HepG2 (cell line): ENCODE results near the gene CNTF. TPM values are rescaled to one million over a fixed set of nuclear protein-coding genes. Genes with fewer than 3 reads are reported as not detected.

Source experiments
- ARHGAP35 ChIP-seq: sonication (generic); formaldehyde crosslinking; IDR thresholded peaks from 2 replicates; pipeline ENCODE4 v1.9.0; 2022; ENCODE audit warnings: mild to moderate bottlenecking, inconsistent platforms, moderate library complexity, missing genetic modification reagents, borderline replicate concordance
- DRAP1 ChIP-seq: IDR thresholded peaks from 2 replicates; pipeline ENCODE4 v1.6.1; 2016; ENCODE audit warnings: missing genetic modification reagents, missing compliant biosample characterization
- ETV5 ChIP-seq: IDR thresholded peaks from 2 replicates; pipeline ENCODE4 v1.6.1; 2018; ENCODE audit warnings: missing biosample characterization, missing genetic modification reagents, inconsistent platforms, borderline replicate concordance
- FOXA1 ChIP-seq, 2 experiments: fragments of 450-650 bp in 1 of 2; sonication (generic) in 1 of 2; formaldehyde crosslinking in 1 of 2; IDR thresholded peaks; 2 replicates each; pipeline versions ENCODE4 v1.4.0 to v1.6.1; 2016 to 2020; ENCODE audit warnings: missing genetic modification reagents in 1 of 2
- GMEB1 ChIP-seq: sonication (generic); formaldehyde crosslinking; IDR thresholded peaks from 2 replicates; pipeline ENCODE4 v1.5.1; 2020; ENCODE audit warnings: missing genetic modification reagents, mild to moderate bottlenecking, borderline replicate concordance
- HNRNPLL ChIP-seq: fragments of 200-400 bp; formaldehyde crosslinking; IDR thresholded peaks from 2 replicates; pipeline ENCODE4 v1.6.1; 2017; ENCODE audit warnings: mild to moderate bottlenecking, low read depth, low read length; ENCODE audit not compliant: poor library complexity, severe bottlenecking
- KAT8 ChIP-seq: IDR thresholded peaks from 2 replicates; pipeline ENCODE4 v1.6.1; 2016; ENCODE audit warnings: missing genetic modification reagents, missing compliant biosample characterization
- MTF1 ChIP-seq: sonication (generic); formaldehyde crosslinking; IDR thresholded peaks from 2 replicates; pipeline ENCODE4 v1.5.0; 2020; ENCODE audit warnings: missing genetic modification reagents
- NR2C2 ChIP-seq: sonication (generic); formaldehyde crosslinking; IDR thresholded peaks from 2 replicates; pipeline ENCODE4 v1.4.0; 2020; ENCODE audit warnings: missing genetic modification reagents, mild to moderate bottlenecking, moderate library complexity, borderline replicate concordance
- PATZ1 ChIP-seq: sonication (generic); formaldehyde crosslinking; IDR thresholded peaks from 2 replicates; pipeline ENCODE4 v1.4.0; 2020; ENCODE audit warnings: missing genetic modification reagents
- PHB2 ChIP-seq: fragments of 450-650 bp; IDR thresholded peaks from 2 replicates; pipeline ENCODE4 v1.6.1; 2018; ENCODE audit not compliant: partially characterized antibody
- PHF8 ChIP-seq: sonication (generic); formaldehyde crosslinking; IDR thresholded peaks from 2 replicates; pipeline ENCODE4 v1.5.0; 2020; ENCODE audit warnings: missing genetic modification reagents
- POGK ChIP-seq: sonication (generic); formaldehyde crosslinking; conservative IDR thresholded peaks from 2 replicates; pipeline ENCODE4 v1.8.0; 2022; ENCODE audit warnings: mild to moderate bottlenecking, moderate library complexity, missing genetic modification reagents
- TAF15 ChIP-seq: fragments of 200-400 bp; formaldehyde crosslinking; IDR thresholded peaks from one replicate; pipeline ENCODE4 v1.6.1; 2018; ENCODE audit warnings: mild to moderate bottlenecking, low read depth, low read length; ENCODE audit not compliant: poor library complexity, severe bottlenecking
- TOE1 ChIP-seq: sonication (generic); formaldehyde crosslinking; IDR thresholded peaks from 2 replicates; pipeline ENCODE4 v1.4.0; 2020; ENCODE audit warnings: mild to moderate bottlenecking, missing genetic modification reagents
- TOPORS ChIP-seq: sonication (generic); formaldehyde crosslinking; IDR thresholded peaks from 2 replicates; pipeline ENCODE4 v1.8.0; 2023; ENCODE audit warnings: mild to moderate bottlenecking, missing genetic modification reagents
- ZNF17 ChIP-seq: sonication (generic); formaldehyde crosslinking; IDR thresholded peaks from 2 replicates; pipeline ENCODE4 v1.5.0; 2020; ENCODE audit warnings: mild to moderate bottlenecking, missing genetic modification reagents
- ZNF260 ChIP-seq: sonication (generic); formaldehyde crosslinking; IDR thresholded peaks from 2 replicates; pipeline ENCODE4 v1.4.0; 2020; ENCODE audit warnings: missing genetic modification reagents, low read depth, mild to moderate bottlenecking, borderline replicate concordance
- ZNF362 ChIP-seq: sonication (generic); formaldehyde crosslinking; IDR thresholded peaks from 2 replicates; pipeline ENCODE4 v1.4.0; 2020; ENCODE audit warnings: missing genetic modification reagents, mild to moderate bottlenecking, borderline replicate concordance
- ZNF468 ChIP-seq: sonication (generic); formaldehyde crosslinking; IDR thresholded peaks from 2 replicates; pipeline ENCODE4 v1.8.0; 2022; ENCODE audit warnings: mild to moderate bottlenecking, moderate library complexity, missing genetic modification reagents
- ZNF670 ChIP-seq: sonication (generic); formaldehyde crosslinking; IDR thresholded peaks from 2 replicates; pipeline ENCODE4 v1.8.0; 2022; ENCODE audit warnings: mild to moderate bottlenecking, missing genetic modification reagents, borderline replicate concordance
- polyA plus RNA-seq, 8 experiments: library from polyadenylated mRNA; depleted of rRNA in 3 of 8; stranded (reverse) in 7 of 8; unstranded in 1 of 8; fragments of >200 nt; fragmentation: Illumina TruSeq in 4 of 8; extraction: Trizol in 4 of 8; gene quantifications; 2 replicates each; pipeline versions ENCODE4 v1.2.1 to v1.2.3, GENCODE V29; 2011 to 2016; ENCODE audit warnings: low read depth in 4 of 8, missing spikeins in 1 of 8, mixed read lengths in 1 of 8; ENCODE audit not compliant: insufficient read depth in 1 of 8
- total RNA-seq, 5 experiments: library from RNA; depleted of rRNA; stranded (reverse); fragments of >200 nt; fragmentation: Illumina TruSeq; extraction: Trizol; gene quantifications; 2 replicates each; pipeline ENCODE4 v1.2.3, GENCODE V29; 2016; ENCODE audit warnings: low read depth in 1 of 5

The CNTF gene
- total and polyA plus RNA-seq, 2 of the 13 experiments (the other 11 are each of a cell fraction or from before 2014, with no cell fraction given), result 0.51 to 2.3 TPM

DNA sequence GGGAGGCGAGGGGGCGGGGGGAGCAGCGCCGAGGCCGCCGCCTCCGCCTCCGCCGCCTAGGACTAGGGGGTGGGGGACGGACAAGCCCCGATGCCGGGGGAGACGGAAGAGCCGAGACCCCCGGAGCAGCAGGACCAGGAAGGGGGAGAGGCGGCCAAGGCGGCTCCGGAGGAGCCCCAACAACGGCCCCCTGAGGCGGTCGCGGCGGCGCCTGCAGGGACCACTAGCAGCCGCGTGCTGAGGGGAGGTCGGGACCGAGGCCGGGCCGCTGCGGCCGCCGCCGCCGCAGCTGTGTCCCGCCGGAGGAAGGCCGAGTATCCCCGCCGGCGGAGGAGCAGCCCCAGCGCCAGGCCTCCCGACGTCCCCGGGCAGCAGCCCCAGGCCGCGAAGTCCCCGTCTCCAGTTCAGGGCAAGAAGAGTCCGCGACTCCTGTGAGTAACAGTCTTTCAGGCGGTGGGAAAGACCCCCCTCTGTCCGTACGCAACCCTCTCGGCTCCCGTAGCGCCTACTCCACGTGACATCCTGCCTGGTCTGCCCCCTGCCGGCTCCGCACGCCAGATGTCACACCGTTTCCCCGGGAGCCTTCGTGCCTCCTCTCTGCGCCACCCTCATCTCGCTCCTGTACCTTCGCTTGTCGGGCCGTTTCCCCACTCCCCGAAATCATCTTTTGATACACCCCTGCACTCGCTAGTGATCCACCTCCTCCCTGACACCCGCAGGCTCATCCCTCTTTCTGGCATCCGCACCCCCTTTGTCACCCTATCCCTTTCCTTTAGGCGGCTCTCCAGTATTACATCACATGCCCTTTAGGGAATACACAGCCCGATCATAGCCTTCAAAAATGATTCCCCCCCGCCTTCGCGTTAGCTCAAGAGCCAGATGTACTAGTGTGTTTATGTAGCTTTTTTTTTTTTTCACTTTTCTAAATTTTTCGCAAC, 43.0 kb upstream of the CNTF start (continued):
- no peak for TF ChIP-seq TAF15
- peak; percentile 72; the same call in 1 of the 2 replicates for TF ChIP-seq ZNF17 (CRISPR knock-in tag)
- no peak for TF ChIP-seq ZNF670 (CRISPR knock-in tag)
- TF ChIP-seq KAT8 (CRISPR knock-in tag), result peak; percentile 86
- TF ChIP-seq HNRNPLL, result peak; percentile 66
- TF ChIP-seq GMEB1 (CRISPR knock-in tag), result peak; percentile 80
- TF ChIP-seq FOXA1 (IDR thresholded peaks at IDR 0.05), result no peak
- peak; percentile 43; the same call in 1 of the 2 replicates for TF ChIP-seq FOXA1 (CRISPR knock-in tag; IDR thresholded peaks at IDR 0.05)
- no peak for TF ChIP-seq ZNF362 (CRISPR knock-in tag)
- TF ChIP-seq DRAP1 (CRISPR knock-in tag), result no peak
- TF ChIP-seq POGK (CRISPR knock-in tag), result peak; percentile 74; the same call in 1 of the 2 replicates
- TF ChIP-seq PATZ1 (CRISPR knock-in tag), result peak; percentile 70
- no peak for TF ChIP-seq ZNF468 (CRISPR knock-in tag)
- TF ChIP-seq TOE1 (CRISPR knock-in tag), result no peak
- TF ChIP-seq PHB2, result no peak
- no peak for TF ChIP-seq ZNF260
- TF ChIP-seq ARHGAP35 (CRISPR knock-in tag), result no peak; the same call in 1 of the 2 replicates
- no peak for TF ChIP-seq TOPORS (CRISPR knock-in tag)
- peak; percentile 78; the same call in 1 of the 2 replicates for TF ChIP-seq ETV5
- peak; percentile 61; the same call in 1 of the 2 replicates for TF ChIP-seq NR2C2 (CRISPR knock-in tag)
- no peak for TF ChIP-seq MTF1 (CRISPR knock-in tag)
- peak; percentile 79 for TF ChIP-seq PHF8 (CRISPR knock-in tag)
